ENCODE results near the gene WSCD1.

Gene WSCD1

DNA sequence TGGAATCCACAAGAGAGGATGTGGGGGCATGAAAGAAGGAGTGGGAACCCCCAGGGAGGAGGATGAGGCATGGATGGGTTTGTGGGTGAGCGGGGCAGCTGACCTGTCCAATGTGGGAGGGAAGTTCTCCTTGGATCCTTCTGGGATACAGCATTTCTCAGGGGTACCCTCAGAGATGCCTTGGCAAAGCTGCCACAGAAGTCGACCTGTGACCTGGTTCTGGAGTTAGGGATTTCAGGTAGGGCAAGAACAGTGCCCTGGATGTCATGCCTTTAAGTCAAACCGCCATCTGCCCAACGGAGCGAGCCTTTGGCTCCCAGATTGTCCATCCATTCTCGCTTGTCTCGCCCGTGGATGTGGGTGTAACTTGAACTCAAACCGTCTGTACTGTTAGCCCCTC lies 30.0 kb downstream of the WSCD1 start:
- no peaks in the 10 kb centered on the region for H3K4me1 ChIP-seq (ENCODE audit: control insufficient read depth, low read length)
- no peaks in the 10 kb centered on the region for H3F3A ChIP-seq (ENCODE audit: control insufficient read depth, insufficient read depth)
- no peaks in the 10 kb centered on the region for H3K9me2 ChIP-seq (replicated peaks; ENCODE audit: control insufficient read depth, low read length)
- no peaks in the 10 kb centered on the region for H3K36me3 ChIP-seq (ENCODE audit: control insufficient read depth, low read length)
- H4K20me1 ChIP-seq (ENCODE audit: control insufficient read depth, insufficient read depth, low read depth, low read length), result no peaks in the 10 kb centered on the region
- no peaks in the 10 kb centered on the region for H3K9me3 ChIP-seq (ENCODE audit: control insufficient read depth, insufficient read depth, low read length)
- H3K27ac ChIP-seq (ENCODE audit: low read depth, low read length), result no peak overlapping the region
- no peak for TF ChIP-seq EZH2phosphoT487 (IDR thresholded peaks at IDR 0.05; ENCODE audit: borderline replicate concordance, low read length)
- TF ChIP-seq, protein P1, sequence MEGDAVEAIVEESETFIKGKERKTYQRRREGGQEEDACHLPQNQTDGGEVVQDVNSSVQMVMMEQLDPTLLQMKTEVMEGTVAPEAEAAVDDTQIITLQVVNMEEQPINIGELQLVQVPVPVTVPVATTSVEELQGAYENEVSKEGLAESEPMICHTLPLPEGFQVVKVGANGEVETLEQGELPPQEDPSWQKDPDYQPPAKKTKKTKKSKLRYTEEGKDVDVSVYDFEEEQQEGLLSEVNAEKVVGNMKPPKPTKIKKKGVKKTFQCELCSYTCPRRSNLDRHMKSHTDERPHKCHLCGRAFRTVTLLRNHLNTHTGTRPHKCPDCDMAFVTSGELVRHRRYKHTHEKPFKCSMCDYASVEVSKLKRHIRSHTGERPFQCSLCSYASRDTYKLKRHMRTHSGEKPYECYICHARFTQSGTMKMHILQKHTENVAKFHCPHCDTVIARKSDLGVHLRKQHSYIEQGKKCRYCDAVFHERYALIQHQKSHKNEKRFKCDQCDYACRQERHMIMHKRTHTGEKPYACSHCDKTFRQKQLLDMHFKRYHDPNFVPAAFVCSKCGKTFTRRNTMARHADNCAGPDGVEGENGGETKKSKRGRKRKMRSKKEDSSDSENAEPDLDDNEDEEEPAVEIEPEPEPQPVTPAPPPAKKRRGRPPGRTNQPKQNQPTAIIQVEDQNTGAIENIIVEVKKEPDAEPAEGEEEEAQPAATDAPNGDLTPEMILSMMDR (IDR thresholded peaks at IDR 0.05; ENCODE audit: low read depth, low read length, poor library complexity, severe bottlenecking), result no peak
- H3K27me3 ChIP-seq (ENCODE audit: control insufficient read depth, low read length), result no peaks in the 10 kb centered on the region
- no peaks in the 10 kb centered on the region for H3K79me2 ChIP-seq (ENCODE audit: control insufficient read depth, low read length)
- H3K4me3 ChIP-seq (ENCODE audit: low read length), result no peak overlapping the region
- H3K4me2 ChIP-seq (ENCODE audit: low read length), result no peak overlapping the region

DNA sequence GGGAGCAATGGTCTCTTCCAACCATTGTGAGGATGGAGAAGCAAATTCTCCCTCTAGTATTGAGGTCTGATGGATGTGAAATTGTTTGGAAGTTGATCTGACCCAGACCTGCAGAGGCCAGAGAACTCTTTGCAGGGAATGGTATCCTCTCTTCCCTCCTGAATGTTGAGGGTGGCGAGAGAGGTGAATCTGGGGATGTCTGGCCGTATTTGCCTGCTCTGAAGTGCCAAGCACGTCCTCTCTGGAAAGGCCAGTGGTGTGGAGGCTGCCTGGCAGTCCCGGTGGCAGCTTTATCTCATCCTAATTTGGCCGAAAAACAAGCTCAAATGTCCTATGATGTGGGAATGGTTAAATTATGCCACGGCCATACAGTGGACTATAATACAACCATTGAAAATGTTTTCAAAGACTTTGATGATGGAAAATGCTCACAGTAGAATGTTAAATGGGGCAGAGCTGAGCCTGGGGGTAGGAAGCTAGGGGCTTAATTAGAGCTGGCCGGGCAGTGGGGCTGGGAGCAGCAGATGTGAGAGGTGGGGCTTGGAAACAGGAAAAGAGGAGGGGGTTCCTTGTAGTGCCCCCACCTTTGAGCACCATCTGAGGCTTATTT lies 30.8 kb downstream of the WSCD1 start:
- Histone ChIP-seq H3K27ac (ENCODE audit: low read depth, low read length) (no peak overlapping the region), H3K27me3 (ENCODE audit: control insufficient read depth, low read length) (no peaks in the 10 kb centered on the region), H3K4me3 (ENCODE audit: low read length) (no peak overlapping the region), H3F3A (ENCODE audit: control insufficient read depth, insufficient read depth) (no peaks in the 10 kb centered on the region), H4K20me1 (ENCODE audit: control insufficient read depth, insufficient read depth, low read depth, low read length) (no peaks in the 10 kb centered on the region), H3K4me2 (ENCODE audit: low read length) (no peak overlapping the region), H3K36me3 (ENCODE audit: control insufficient read depth, low read length) (no peaks in the 10 kb centered on the region), H3K79me2 (ENCODE audit: control insufficient read depth, low read length) (no peaks in the 10 kb centered on the region), H3K9me3 (ENCODE audit: control insufficient read depth, insufficient read depth, low read length) (no peaks in the 10 kb centered on the region), H3K9me2 (replicated peaks; ENCODE audit: control insufficient read depth, low read length) (no peaks in the 10 kb centered on the region), H3K4me1 (ENCODE audit: control insufficient read depth, low read length) (no peaks in the 10 kb centered on the region)
- no peak for TF ChIP-seq EZH2phosphoT487 (IDR thresholded peaks at IDR 0.05; ENCODE audit: borderline replicate concordance, low read length)
- TF ChIP-seq, protein P1 (IDR thresholded peaks at IDR 0.05; ENCODE audit: low read depth, low read length, poor library complexity, severe bottlenecking), result no peak

DNA sequence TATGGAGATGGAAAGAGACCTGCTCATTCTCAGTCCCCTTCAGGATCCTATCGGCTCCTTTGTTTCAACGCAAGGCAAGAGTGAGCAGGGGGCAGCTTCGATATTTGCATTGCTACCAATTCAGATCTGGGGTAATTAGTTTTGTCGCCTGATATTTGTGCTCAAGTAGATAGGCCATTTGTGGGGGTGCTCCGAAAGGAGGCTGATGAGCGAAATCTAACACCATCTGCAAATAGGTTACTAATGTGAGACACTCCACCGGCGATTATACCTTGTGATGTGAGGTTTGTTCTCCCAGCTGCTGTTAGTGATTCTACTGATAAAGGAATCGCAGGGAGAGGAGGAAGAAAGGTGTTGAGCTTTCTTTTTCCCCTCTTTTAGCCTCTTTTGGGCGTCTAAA lies 31.5 kb downstream of the WSCD1 start:
- Histone ChIP-seq H3F3A (ENCODE audit: control insufficient read depth, insufficient read depth) (no peaks in the 10 kb centered on the region), H3K27ac (ENCODE audit: low read depth, low read length) (no peak overlapping the region), H3K27me3 (ENCODE audit: control insufficient read depth, low read length) (no peaks in the 10 kb centered on the region), H4K20me1 (ENCODE audit: control insufficient read depth, insufficient read depth, low read depth, low read length) (no peaks in the 10 kb centered on the region), H3K4me1 (ENCODE audit: control insufficient read depth, low read length) (no peaks in the 10 kb centered on the region), H3K4me2 (ENCODE audit: low read length) (no peak overlapping the region), H3K36me3 (ENCODE audit: control insufficient read depth, low read length) (no peaks in the 10 kb centered on the region), H3K79me2 (ENCODE audit: control insufficient read depth, low read length) (no peaks in the 10 kb centered on the region), H3K9me3 (ENCODE audit: control insufficient read depth, insufficient read depth, low read length) (no peaks in the 10 kb centered on the region), H3K9me2 (replicated peaks; ENCODE audit: control insufficient read depth, low read length) (no peaks in the 10 kb centered on the region), H3K4me3 (ENCODE audit: low read length) (no peak overlapping the region)
- TF ChIP-seq EZH2phosphoT487 (IDR thresholded peaks at IDR 0.05; ENCODE audit: borderline replicate concordance, low read length), result no peak
- TF ChIP-seq, protein P1 (IDR thresholded peaks at IDR 0.05; ENCODE audit: low read depth, low read length, poor library complexity, severe bottlenecking), result no peak

Measured in DOHH2 (cell line).